Panc1 (cell line): Measurements from ENCODE around the gene SUGCT. TPM values are rescaled to one million over a fixed set of nuclear protein-coding genes. Genes with fewer than 3 reads are reported as not detected.

ENCODE experiments used
- ATAC-seq: fragments of 200-7000 bp; cut with Tn5 transposase; 2 replicates; pipeline ENCODE4 v1.9.1; 2020; ENCODE audit warnings: mild to moderate bottlenecking, moderate library complexity
- BruUV-seq: library from RNA; stranded (reverse); fragments of 400-500 nt; replicated peaks from 2 replicates; lab custom pipeline; 2021; lab: Mats Ljungman, UMichigan
- CTCF ChIA-PET: fragments of 300-600 bp; sonication (Branson Sonifier 250); formaldehyde crosslinking; loops from one replicate; lab custom pipeline; 2022; ENCODE audit warnings: antibody characterized with exemption; lab: Charles Lee
- POLR2A ChIA-PET: fragments of 300-600 bp; sonication (Branson Sonifier 250); formaldehyde crosslinking; loops from one replicate; lab custom pipeline; 2022; ENCODE audit warnings: antibody characterized with exemption; lab: Charles Lee
- DNase-seq: peaks from one replicate; pipeline ENCODE4 v3.0.0-alpha.2; 2010; ENCODE audit warnings: low read depth, low spot score
- H3K27ac ChIP-seq: 2 replicates; pipeline ENCODE4 v1.5.1; 2011; ENCODE audit warnings: mild to moderate bottlenecking, low read length, inconsistent platforms
- H3K27me3 ChIP-seq: fragments of 200-500 bp; sonication (Bioruptor generic); 2 replicates; pipeline ENCODE4 v1.6.0; 2014; ENCODE audit warnings: low read length, inconsistent platforms; ENCODE audit not compliant: control insufficient read depth, insufficient read depth
- H3K36me3 ChIP-seq: fragments of 200-500 bp; sonication (Bioruptor generic); 2 replicates; pipeline ENCODE4 v1.5.1; 2014; ENCODE audit warnings: inconsistent platforms, mild to moderate bottlenecking, low read length, moderate library complexity; ENCODE audit not compliant: control insufficient read depth, insufficient read depth
- H3K4me1 ChIP-seq: 2 replicates; pipeline ENCODE4 v1.5.1; 2011; ENCODE audit warnings: inconsistent platforms, mild to moderate bottlenecking, low read length, moderate library complexity; ENCODE audit not compliant: control insufficient read depth, insufficient read depth
- H3K4me3 ChIP-seq, 2 experiments: 2 replicates each; pipeline ENCODE4 v1.5.1; 2011 to 2012; ENCODE audit warnings: low read depth in 2 of 2, low read length in 2 of 2, mild to moderate bottlenecking in 2 of 2, inconsistent platforms in 1 of 2, moderate library complexity in 1 of 2
- H3K9me3 ChIP-seq: fragments of 200-500 bp; sonication (Bioruptor generic); 2 replicates; pipeline ENCODE4 v1.5.1; 2014; ENCODE audit warnings: low read depth, mild to moderate bottlenecking, inconsistent platforms, low read length, moderate library complexity; ENCODE audit not compliant: control insufficient read depth, insufficient read depth
- POLR2AphosphoS5 ChIP-seq: IDR thresholded peaks from 2 replicates; pipeline ENCODE4 v1.6.1; 2012; ENCODE audit warnings: mild to moderate bottlenecking, low read depth, low read length, moderate library complexity
- SIN3A ChIP-seq: IDR thresholded peaks from 2 replicates; pipeline ENCODE4 v1.6.1; 2012; ENCODE audit warnings: low read depth, mild to moderate bottlenecking, low read length, moderate library complexity, borderline replicate concordance; ENCODE audit not compliant: insufficient read depth
- TCF7L2 ChIP-seq: IDR thresholded peaks from 2 replicates; pipeline ENCODE4 v1.6.1; 2011; ENCODE audit warnings: mild to moderate bottlenecking, low read depth, low read length, inconsistent platforms
- in situ Hi-C: cut with HindIII; loops from 2 replicates; pipeline ENCODE4 v1.10.0; 2016; ENCODE audit warnings: low sequenced_read_pairs, low pct_unique_long_range_greater_than_20kb
- intact Hi-C: fragments of 100-400 bp; cut with micrococcal nuclease; formaldehyde crosslinking; loops from one replicate; pipeline ENCODE4 v1.10.0; 2022; ENCODE audit not compliant: unreplicated experiment
- total RNA-seq: library from RNA; stranded (reverse); gene quantifications from one replicate; pipeline ENCODE4 v1.2.1, GENCODE V29; 2021; ENCODE audit not compliant: unreplicated experiment
- TF ChIP-seq, protein P1 (sequence below), 2 experiments: IDR thresholded peaks; 2 replicates each; pipeline ENCODE4 v1.6.1; 2011 to 2012; ENCODE audit warnings: low read depth in 2 of 2, control low read depth in 1 of 2, low read length in 1 of 2, mild to moderate bottlenecking in 1 of 2, moderate library complexity in 1 of 2; ENCODE audit not compliant: insufficient read depth in 1 of 2
- TF ChIP-seq, protein P2 (sequence below): fragments of 450-650 bp; IDR thresholded peaks from 2 replicates; pipeline ENCODE4 v1.5.1; 2017; ENCODE audit warnings: mild to moderate bottlenecking

Gene SUGCT
- total RNA-seq, 1 experiment from 2014 or later, result 3.1 TPM

DNA sequence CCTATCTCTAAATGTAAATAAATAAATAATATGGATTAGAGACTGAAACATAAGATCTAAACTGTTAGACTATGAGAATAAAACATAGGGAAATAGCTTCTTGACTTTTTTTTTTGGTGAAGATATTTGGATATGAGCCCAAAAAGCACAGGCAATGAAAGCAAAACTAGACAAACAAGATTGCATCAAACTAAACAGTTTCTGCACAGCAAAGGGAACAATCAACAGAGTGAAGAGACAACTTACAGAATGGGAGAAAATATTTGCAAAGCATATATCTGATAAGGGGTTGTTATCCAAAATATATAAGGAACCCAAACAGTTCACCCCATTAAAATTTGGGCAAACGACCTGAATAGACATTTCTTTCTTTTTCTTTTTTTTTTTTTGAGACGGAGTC, 148.1 kb downstream of the SUGCT start:
- no TSS peak for BruUV-seq
- ATAC-seq (no peak), DNase-seq (no peak)
- Histone ChIP-seq H3K4me1 (no peaks in the 10 kb centered on the region), H3K4me3 (no peak overlapping the region), H3K36me3 (no peaks in the 10 kb centered on the region), H3K27me3 (no peaks in the 10 kb centered on the region), H3K9me3 (no peaks in the 10 kb centered on the region), H3K27ac (no peak overlapping the region)
- CTCF ChIA-PET, result no interaction called here
- POLR2A ChIA-PET, result no interaction called here
- TF ChIP-seq SIN3A (no peak), TCF7L2 (no peak)
- TF ChIP-seq, protein P1, sequence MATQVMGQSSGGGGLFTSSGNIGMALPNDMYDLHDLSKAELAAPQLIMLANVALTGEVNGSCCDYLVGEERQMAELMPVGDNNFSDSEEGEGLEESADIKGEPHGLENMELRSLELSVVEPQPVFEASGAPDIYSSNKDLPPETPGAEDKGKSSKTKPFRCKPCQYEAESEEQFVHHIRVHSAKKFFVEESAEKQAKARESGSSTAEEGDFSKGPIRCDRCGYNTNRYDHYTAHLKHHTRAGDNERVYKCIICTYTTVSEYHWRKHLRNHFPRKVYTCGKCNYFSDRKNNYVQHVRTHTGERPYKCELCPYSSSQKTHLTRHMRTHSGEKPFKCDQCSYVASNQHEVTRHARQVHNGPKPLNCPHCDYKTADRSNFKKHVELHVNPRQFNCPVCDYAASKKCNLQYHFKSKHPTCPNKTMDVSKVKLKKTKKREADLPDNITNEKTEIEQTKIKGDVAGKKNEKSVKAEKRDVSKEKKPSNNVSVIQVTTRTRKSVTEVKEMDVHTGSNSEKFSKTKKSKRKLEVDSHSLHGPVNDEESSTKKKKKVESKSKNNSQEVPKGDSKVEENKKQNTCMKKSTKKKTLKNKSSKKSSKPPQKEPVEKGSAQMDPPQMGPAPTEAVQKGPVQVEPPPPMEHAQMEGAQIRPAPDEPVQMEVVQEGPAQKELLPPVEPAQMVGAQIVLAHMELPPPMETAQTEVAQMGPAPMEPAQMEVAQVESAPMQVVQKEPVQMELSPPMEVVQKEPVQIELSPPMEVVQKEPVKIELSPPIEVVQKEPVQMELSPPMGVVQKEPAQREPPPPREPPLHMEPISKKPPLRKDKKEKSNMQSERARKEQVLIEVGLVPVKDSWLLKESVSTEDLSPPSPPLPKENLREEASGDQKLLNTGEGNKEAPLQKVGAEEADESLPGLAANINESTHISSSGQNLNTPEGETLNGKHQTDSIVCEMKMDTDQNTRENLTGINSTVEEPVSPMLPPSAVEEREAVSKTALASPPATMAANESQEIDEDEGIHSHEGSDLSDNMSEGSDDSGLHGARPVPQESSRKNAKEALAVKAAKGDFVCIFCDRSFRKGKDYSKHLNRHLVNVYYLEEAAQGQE (IDR thresholded peaks at IDR 0.05; ENCODE audit: insufficient read depth in 1 of 2, low read depth in 2 of 2, low read length in 1 of 2), result no peak
- in situ Hi-C loops, result no loop called here
- intact Hi-C loops, result no loop called here

GRCh38 chr7:40283391-40283790, 148.6 kb downstream of the SUGCT start:
- DNase-seq, result no peak
- in situ Hi-C loops, result no loop called here

More at GRCh38 chr7:40283391-40283790, 148.6 kb downstream of the SUGCT start:
- Histone ChIP-seq H3K4me3 (no peak overlapping the region), H3K36me3 (no peaks in the 10 kb centered on the region), H3K4me1 (no peaks in the 10 kb centered on the region), H3K27ac (no peak overlapping the region), H3K27me3 (no peaks in the 10 kb centered on the region), H3K9me3 (no peaks in the 10 kb centered on the region)
- intact Hi-C loops, result no loop called here
- ChIA-PET POLR2A (no interaction called here), CTCF (no interaction called here)
- ATAC-seq, result no peak
- TF ChIP-seq, protein P2, sequence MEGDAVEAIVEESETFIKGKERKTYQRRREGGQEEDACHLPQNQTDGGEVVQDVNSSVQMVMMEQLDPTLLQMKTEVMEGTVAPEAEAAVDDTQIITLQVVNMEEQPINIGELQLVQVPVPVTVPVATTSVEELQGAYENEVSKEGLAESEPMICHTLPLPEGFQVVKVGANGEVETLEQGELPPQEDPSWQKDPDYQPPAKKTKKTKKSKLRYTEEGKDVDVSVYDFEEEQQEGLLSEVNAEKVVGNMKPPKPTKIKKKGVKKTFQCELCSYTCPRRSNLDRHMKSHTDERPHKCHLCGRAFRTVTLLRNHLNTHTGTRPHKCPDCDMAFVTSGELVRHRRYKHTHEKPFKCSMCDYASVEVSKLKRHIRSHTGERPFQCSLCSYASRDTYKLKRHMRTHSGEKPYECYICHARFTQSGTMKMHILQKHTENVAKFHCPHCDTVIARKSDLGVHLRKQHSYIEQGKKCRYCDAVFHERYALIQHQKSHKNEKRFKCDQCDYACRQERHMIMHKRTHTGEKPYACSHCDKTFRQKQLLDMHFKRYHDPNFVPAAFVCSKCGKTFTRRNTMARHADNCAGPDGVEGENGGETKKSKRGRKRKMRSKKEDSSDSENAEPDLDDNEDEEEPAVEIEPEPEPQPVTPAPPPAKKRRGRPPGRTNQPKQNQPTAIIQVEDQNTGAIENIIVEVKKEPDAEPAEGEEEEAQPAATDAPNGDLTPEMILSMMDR, result no peak
- TF ChIP-seq TCF7L2 (no peak), POLR2AphosphoS5 (no peak), SIN3A (no peak)
- TF ChIP-seq, protein P1 (IDR thresholded peaks at IDR 0.05; ENCODE audit: insufficient read depth in 1 of 2, low read depth in 2 of 2, low read length in 1 of 2), result no peak
- BruUV-seq, result no TSS peak
